Stimulated activated CD4-positive, alpha-beta T cell treated with anti-CD3 and anti-CD28 coated beads, Interleukin-4, amount 100 ng/mL, for 48 hours (primary cell): ENCODE data around the gene CASP6.
"Not testable (repeated sequence)": the region's sequence is repeated elsewhere in the genome, so short reads cannot be mapped to it uniquely, and the experiment has no call there.

Source experiments
- DNase-seq, 2 donors: peaks; one replicate each; pipeline ENCODE4 v3.0.0-alpha.2; 2020; ENCODE audit warnings: low read depth in 2 of 2

CASP6 gene

GRCh38 chr4:109719604-109720003, 16.4 kb upstream of the CASP6 start:
- no peak for DNase-seq

DNA sequence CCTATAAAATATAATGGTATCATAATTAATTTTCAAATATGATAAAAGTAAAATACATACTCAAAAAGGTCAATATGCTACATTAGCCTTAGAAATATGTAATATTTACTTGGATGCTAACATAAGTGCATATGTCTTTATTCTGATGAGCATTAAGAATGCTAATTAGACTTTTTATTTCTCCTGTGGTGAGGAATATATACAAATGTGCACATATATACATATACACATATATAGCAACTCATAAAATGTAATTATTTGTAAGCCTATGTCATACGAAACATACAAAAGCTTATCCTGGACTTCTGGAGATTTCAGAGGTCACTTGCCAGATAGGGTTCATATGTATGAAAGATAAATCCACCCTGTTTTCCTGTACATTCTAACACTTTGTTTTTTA, 15.5 kb upstream of the CASP6 start:
- DNase-seq: no peak

DNA sequence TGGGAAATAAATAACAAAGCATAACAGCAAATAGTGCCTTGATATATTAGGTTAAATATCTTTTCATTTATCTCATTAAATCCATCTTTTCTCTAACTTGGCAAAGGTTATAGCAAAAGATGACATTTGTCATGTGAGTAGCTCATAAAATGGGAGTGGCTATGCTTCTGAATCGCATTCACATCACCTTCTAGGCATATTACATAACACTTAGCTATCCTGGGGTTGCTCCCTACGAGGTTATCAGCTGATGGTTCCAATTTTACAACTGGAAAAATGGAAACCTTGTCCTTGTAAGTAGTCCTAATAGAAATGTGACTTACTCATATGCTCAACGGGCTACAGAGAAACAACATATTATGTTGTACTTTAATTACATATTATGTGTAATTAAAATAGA, 10.3 kb upstream of the CASP6 start:
- DNase-seq: no peak

GRCh38 chr4:109708990-109709389, 5.7 kb upstream of the CASP6 start:
- DNase-seq: no peak

DNA sequence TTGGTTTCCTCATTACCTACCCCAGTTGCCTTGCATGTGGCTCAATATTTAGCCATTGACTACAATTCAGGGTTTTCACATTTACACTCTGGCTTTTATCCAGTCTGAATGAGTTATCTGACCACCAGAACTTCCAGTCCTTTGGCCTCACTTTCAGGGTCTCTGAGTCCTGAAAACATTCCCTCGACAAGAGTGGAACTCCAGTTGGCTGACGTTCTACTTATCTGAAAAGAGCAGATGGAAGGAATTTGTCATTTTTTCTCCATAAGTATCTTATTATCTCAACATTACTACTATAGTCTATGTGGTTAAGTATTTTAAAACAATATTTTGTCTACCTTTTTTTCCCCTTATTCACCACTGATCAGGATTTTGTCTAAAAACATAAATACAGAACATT, 5.2 kb upstream of the CASP6 start:
- no peak for DNase-seq

DNA sequence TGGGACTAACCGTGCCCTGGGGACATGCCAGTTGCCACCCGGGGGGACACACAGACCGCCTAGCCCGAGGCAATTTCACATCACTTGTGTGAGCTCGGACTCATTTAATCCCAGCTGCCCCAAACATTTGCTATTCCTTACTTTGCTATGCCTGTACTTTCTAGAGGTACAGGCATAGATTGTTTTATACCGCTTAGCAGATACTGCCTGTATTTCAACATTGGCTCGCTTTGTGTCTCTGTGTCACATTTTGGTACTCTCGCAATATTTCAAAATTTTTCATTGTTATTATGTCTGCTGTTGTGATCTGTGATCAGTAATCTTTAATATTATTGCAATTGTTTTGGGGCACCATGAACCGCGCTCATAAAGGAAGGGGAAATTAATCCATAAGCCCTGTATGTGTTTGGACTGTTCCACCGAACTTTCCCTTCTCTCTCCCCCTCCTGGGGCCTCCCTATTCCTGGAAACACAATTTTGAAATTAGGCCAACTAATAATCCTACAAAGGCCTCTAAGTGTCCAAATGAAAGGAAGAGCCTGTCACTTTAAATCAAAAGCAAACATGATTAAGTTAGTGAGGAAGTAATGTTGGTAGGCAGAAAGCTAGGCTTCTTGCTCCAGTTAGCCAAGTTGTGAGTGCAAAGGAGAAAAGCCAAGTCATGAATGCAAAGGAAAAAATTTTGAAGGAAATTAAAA, 568 bp upstream of the CASP6 start:
- no peak for DNase-seq

DNA sequence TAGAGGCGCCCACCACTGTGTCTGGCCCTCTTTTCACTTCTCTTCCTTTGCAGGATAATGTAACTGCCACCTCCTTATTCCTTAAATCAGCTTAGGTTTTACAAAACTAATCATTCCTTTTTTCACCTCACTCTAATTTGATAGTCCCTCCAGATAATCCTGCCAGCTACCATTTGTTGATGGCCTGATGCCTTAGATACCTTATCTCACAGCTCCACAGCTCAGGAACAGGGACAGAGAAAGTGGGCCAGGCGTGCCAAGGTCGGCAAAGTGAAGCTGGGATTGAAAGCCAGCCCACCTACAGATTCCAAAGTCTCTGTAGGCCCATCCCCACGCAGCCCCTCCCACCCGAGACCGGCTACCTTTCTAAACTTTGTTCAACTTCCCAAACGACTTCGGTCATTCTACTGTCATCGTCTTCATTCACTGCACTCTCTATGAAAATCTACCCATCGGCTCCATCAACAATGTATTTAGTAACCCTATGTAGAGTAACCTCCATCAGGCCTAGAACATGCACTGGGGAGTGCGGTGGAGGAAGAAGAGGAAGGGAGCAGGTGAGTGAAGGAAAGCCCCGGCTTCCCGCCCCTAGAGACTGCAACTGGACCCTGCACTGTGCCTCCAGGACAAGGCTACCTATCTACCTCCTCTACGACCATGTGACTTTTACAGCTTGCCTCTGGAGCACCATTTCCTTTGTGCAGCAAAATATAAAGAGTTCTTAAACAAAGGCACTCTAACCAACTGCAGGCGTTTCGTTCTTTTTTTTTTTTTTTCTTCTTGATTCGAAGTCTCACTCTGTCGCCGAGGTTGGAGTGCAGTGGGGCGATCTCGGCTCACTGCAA, 1.5 kb downstream of the CASP6 start:
- no peak for DNase-seq

GRCh38 chr4:109699553-109700225, 3.6 kb downstream of the CASP6 start:
- DNase-seq: no peak

DNA sequence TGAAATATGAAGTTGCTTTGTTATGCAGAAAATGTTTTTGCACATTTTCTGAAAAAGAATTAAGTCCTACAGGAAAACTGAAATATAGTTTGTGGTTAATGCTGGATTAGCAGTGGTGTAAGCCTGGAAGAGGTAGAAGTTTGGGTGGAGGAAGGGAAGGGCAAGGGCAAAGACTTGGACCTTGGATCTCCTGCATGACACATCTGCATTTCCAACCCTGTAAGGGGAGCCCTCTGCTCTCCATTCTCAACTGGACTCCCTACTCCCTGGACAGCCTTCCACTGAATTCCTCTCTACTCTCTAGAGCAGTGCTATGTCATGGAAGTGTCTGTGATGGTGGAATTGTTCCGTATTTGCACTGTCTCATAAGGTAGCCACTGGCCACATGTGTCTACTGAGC, 4.6 kb downstream of the CASP6 start:
- no peak for DNase-seq

GRCh38 chr4:109691411-109691920, 11.8 kb downstream of the CASP6 start:
- no peak for DNase-seq

DNA sequence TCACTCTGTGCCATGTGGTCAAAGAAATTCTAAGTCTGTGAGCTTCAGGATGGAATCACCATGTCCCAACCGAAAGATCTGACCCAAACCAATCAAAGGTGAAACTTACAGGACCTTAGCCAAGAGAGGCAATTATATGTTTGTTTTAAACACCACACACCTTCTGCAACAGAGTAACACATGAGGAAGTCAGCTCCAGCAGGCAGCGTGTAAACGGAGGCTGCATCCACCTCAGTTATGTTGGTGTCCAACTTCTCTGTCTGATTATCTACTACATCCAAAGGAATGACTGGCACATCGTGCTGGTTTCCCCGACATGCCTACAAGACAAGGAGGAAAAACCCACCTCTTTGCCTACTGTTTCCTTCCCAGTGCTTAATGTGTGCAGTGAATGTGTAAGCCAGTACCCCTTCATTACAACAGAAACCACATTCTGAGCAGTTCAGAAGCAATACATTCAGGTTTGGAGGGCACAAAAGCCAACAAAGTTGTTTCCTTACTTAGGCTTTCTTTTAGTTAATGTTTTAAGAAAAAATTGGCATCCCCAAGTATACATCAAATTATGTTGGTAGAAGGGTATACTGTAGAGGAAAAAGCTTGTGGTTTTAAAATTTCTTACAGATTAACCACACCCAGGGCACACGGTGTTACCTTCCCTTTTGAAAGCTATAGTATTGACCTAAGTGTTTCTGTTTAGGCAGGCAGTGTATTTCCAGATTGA, 12.4 kb downstream of the CASP6 start:
- DNase-seq: no peak

DNA sequence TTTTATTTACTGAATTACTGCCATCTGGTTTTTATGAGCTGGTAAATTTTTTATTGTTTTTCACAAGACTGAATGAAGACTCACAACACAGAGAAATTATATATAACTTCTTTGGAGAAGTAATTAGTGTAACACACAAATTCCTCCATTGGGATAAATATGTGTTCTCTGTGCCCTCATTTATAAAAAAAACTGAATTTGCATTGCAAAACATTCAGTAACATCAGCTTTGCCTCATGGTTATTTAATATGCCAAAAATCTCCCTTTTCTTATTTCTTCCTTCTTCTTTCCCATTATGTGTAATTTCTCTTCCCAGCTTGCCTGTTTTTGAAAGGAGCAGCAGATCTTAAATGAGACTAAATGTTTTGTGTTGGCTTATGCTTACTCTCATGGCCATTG, 18.5 kb downstream of the CASP6 start:
- DNase-seq: no peak

DNA sequence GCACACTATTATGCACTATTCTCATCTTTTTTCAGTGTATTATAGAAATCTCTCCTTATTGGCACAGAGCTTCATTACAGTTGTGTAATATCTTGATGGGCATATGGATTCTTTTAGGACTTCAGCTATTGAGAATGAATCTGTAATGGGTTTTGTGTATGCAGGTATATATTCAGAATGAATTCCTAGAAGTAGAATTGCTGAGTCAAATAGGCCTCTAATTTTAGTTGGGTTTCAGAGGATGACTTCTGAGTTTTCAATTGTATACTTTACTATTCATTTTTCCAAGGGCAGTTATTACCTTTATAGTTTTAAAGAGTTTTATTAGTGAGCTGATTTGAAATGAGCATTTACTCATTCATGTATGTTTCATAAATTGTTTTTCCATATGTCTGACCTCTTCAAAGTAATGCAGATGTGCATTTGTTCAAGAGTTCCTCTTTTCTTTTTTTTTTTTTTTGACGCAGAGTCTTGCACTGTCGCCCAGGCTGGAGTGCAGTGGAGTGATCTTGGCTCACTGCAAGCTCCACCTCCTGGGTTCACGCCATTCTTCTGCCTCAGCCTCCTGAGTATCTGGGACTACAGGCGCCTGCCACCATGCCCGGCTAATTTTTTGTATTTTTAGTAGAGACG, 19.5 kb downstream of the CASP6 start:
- DNase-seq: no peak

DNA sequence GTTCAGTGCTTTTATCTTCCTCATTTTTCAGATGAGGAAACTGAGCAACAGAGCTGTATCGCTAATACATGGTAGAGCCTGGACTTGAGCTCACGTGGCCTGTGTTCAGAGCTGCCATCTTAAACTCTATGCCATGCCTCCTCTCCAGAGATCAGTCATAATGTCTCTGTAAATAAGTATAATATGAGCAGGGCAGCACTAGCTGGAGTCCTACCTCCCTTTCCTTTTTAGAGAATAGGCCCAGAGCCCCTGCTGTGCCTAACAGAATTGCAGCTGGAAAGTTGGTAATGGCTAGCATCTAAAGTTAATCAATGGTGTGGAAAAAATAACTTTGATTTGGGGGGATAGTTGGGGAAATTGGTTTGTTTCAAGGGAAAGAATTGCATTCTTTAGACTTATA, 20.4 kb downstream of the CASP6 start:
- DNase-seq: no peak

DNA sequence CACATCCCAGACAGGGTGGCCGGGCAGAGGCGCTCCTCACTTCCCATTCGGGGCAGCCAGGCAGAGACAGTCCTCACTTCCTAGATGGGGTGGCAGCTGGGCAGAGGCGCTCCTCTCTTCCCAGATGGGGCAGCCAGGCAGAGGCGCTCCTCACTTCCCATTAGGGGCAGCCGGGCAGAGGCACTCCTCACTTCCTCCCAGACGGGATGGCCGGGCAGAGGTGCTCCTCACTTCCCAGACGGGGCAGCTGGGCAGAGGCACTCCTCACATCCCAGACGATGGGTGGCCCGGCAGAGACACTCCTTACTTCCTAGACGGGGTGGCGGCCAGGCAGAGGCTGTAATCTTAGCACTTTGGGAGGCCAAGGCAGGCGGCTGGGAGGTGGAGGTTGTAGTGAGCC, 24.3 kb downstream of the CASP6 start:
- not testable (repeated sequence) for DNase-seq

DNA sequence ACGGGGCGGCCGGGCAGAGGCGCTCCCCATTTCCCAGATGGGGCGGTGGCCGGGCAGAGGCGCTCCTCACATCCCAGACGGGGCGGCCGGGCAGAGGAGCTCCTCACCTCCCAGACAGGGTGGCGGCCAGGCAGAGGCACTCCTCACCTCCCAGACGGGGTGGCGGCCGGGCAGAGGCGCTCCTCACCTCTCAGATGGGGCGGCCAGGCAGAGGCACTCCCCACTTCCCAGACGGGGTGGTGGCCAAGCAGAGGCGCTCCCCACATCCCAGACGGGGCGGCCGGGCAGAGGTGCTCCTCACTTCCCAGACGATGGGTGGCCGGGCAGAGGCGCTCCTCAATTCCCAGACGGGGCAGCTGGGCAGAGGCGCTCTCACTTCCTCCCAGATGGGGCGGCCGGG, 24.8 kb downstream of the CASP6 start:
- DNase-seq: not testable (repeated sequence)

DNA sequence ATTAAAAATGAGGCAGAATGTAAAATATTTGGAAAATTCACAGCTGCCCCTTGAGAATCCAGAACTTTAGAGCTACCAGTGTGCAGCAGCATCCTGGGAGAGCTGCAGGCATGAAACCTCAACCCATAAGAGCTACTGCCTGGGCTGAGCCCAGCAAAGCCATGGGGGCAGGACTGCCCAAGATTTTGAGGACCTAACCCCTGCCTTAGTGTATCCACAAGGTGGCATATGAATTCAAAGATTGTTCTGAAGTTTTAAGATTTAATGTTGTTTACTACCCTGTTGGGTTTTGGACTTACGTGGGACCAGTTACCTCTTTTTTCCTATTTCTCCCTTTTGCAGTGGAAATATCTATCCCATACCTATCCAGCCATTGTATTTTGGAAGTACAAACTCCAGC, 26.4 kb downstream of the CASP6 start:
- DNase-seq: no peak

DNA sequence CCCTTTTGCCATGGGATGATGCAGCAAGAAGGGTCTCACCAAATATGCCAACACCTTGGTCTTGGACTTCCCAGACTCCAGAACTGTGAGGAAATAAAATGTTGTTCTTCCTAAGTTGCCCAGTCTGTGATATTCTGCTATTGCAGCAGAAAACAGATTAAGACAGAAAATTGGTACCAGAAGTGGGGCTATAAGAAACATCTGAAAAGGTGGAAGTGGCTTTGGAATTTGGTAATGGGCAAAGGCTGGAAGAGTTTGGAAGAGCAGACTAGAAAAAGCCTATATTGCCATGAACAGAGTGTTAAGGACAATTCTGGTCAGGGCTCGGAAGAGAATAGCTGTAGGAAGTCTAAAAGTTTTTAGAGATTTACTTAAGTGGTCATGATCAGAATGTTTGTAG, 27.4 kb downstream of the CASP6 start:
- DNase-seq: no peak

GRCh38 chr4:109675181-109675580, 28.1 kb downstream of the CASP6 start:
- DNase-seq: no peak

GRCh38 chr4:109673303-109673702, 29.9 kb downstream of the CASP6 start:
- DNase-seq: no peak

DNA sequence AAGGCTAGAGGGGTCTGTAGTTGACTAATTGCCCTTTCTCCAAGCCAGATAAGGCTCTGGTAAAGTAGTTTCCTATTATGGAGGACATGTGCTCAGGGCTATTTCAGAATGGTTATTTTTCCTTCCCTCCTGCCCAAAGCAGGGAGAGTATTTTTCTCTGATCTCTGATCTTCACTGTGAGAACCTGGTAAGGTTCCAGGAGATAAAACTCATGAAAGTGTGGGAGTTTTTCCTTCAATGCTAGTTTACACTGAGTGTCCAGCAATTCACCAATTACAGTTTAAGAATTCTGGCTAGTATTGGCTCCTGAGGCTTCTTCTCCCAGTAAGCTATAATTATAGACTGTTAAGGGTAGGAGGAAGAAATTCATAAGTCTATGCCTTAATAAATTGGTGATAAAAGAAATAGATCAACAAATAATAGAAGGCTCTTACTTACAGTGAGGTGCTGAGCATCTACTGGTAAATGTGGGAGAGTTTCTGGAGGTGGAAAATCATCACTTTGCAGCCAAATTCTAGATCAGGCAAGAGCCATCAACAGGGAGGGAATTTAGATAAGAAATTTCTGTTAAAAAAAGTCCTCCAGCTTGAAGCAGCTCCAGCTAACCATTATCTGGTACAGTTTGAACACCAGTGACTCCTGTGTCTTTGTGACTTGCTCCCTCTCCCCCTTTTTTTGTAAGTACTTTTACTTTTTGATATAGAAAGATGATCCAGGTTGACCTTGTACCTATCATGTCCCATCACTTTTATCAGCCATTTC, 30.9 kb downstream of the CASP6 start:
- DNase-seq: no peak
